Trophoblast cell (in vitro differentiated cells and primary cell): Measurements from ENCODE around the gene CAPN14.

Experiments
- DNase-seq, 2 donors: peaks; one replicate each; pipeline ENCODE4 v3.0.0-alpha.2; 2016
- H2AFZ ChIP-seq: 2 replicates; pipeline ENCODE4 v1.6.1; 2013; ENCODE audit warnings: low read length, moderate library complexity, mild to moderate bottlenecking; ENCODE audit not compliant: insufficient read depth, poor library complexity
- H2AK5ac ChIP-seq: 2 replicates; pipeline ENCODE4 v1.6.1; 2013; ENCODE audit warnings: mild to moderate bottlenecking, low read length
- H2BK120ac ChIP-seq: 2 replicates; pipeline ENCODE4 v1.6.1; 2013; ENCODE audit warnings: low read length, mild to moderate bottlenecking, moderate library complexity; ENCODE audit not compliant: insufficient read depth, poor library complexity
- H2BK12ac ChIP-seq: 2 replicates; pipeline ENCODE4 v1.6.1; 2013; ENCODE audit warnings: mild to moderate bottlenecking, low read length, moderate library complexity
- H2BK5ac ChIP-seq: 2 replicates; pipeline ENCODE4 v1.6.1; 2013; ENCODE audit warnings: low read length, low read depth, moderate library complexity, mild to moderate bottlenecking; ENCODE audit not compliant: poor library complexity
- H3K14ac ChIP-seq: 2 replicates; pipeline ENCODE4 v1.6.1; 2013; ENCODE audit warnings: mild to moderate bottlenecking, low read length
- H3K18ac ChIP-seq: 2 replicates; pipeline ENCODE4 v1.6.1; 2013; ENCODE audit warnings: mild to moderate bottlenecking, low read length
- H3K23ac ChIP-seq: 2 replicates; pipeline ENCODE4 v1.6.1; 2013; ENCODE audit warnings: low read length
- H3K27ac ChIP-seq: 2 replicates; pipeline ENCODE4 v1.5.1; 2013; ENCODE audit warnings: low read depth, mild to moderate bottlenecking, inconsistent platforms, low read length, moderate library complexity
- H3K27me3 ChIP-seq: 2 replicates; pipeline ENCODE4 v1.6.1; 2013; ENCODE audit warnings: inconsistent platforms, mild to moderate bottlenecking, low read length, moderate library complexity; ENCODE audit not compliant: insufficient read depth
- H3K36me3 ChIP-seq, 2 experiments: 1 replicate in 1 of 2; 2 replicates in 1 of 2; pipeline ENCODE4 v1.6.1; 2013; ENCODE audit warnings: low read length in 2 of 2, mild to moderate bottlenecking in 2 of 2, moderate library complexity in 1 of 2; ENCODE audit not compliant: insufficient read depth in 2 of 2, control insufficient read depth in 1 of 2
- H3K4ac ChIP-seq: 2 replicates; pipeline ENCODE4 v1.6.1; 2013; ENCODE audit warnings: low read depth, mild to moderate bottlenecking, low read length, moderate library complexity
- H3K4me1 ChIP-seq, 2 experiments: 1 replicate in 1 of 2; 2 replicates in 1 of 2; pipeline ENCODE4 v1.6.1; 2013; ENCODE audit warnings: low read length in 2 of 2, mild to moderate bottlenecking in 2 of 2, moderate library complexity in 1 of 2; ENCODE audit not compliant: insufficient read depth in 2 of 2, control insufficient read depth in 1 of 2
- H3K4me2 ChIP-seq: 2 replicates; pipeline ENCODE4 v1.6.1; 2013; ENCODE audit warnings: inconsistent platforms, mild to moderate bottlenecking, low read length, moderate library complexity
- H3K4me3 ChIP-seq: 2 replicates; pipeline ENCODE4 v1.5.1; 2013; ENCODE audit warnings: mild to moderate bottlenecking, low read depth, low read length, inconsistent platforms
- H3K79me1 ChIP-seq: one replicate; pipeline ENCODE4 v1.6.1; 2013; ENCODE audit warnings: low read length
- H3K79me2 ChIP-seq: 2 replicates; pipeline ENCODE4 v1.6.1; 2013; ENCODE audit warnings: low read length, mild to moderate bottlenecking; ENCODE audit not compliant: control insufficient read depth, insufficient read depth, poor library complexity
- H3K9ac ChIP-seq: 2 replicates; pipeline ENCODE4 v1.6.1; 2013; ENCODE audit warnings: mild to moderate bottlenecking, low read length
- H3K9me3 ChIP-seq: 2 replicates; pipeline ENCODE4 v1.6.1; 2013; ENCODE audit warnings: low read depth, mild to moderate bottlenecking, control low read depth, inconsistent platforms, low read length; ENCODE audit not compliant: insufficient read depth
- H4K12ac ChIP-seq: 2 replicates; pipeline ENCODE4 v1.6.1; 2013; ENCODE audit warnings: low read depth, mild to moderate bottlenecking, low read length, moderate library complexity
- H4K8ac ChIP-seq: 2 replicates; pipeline ENCODE4 v1.6.1; 2013; ENCODE audit warnings: low read depth, mild to moderate bottlenecking, low read length, moderate library complexity
- H4K91ac ChIP-seq: one replicate; pipeline ENCODE4 v1.6.1; 2013; ENCODE audit warnings: low read depth, mild to moderate bottlenecking, low read length, moderate library complexity
- WGBS: extraction: QIAGEN DNeasy Blood & Tissue Kit; methylation state at CpG from one replicate; pipeline ENCODE4 v1.1.7; 2013; ENCODE audit warnings: missing lambda C conversion rate; ENCODE audit not compliant: insufficient read length, insufficient coverage; ENCODE audit errors: extremely low coverage; 5-methylcytosine and 5-hydroxymethylcytosine counted together

Gene CAPN14

DNA sequence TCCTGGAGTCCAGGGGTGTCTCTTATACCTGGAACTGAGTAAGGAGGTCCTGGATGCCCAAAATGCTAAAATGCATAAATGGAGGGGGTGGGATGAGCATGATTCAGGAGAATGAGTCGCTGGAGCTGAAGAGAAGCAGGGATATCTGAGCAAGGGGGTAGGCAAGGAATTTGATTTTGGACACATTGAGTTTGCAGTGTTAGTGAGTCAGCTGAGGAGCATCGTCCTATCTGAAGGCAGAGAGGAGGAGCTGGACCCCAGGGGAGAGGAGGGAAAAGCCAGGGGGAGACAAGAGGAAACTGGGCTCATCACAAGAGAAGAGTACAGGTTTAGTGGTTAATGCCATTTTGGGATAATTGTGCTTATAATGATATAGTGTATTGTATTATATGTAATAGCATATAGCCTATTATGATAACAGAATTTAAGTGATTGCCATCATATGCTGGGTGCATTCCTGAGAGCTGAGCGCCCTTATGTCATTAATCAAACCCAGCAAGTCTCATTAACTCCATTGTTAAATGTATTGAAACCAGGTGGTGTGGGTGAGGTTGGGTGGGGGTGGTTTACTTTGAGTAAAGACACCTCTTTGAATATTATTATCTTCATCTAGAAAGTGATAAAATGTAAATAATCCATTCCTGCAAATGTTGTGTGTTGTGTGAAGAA, 29.0 kb upstream of the CAPN14 start:
- Histone ChIP-seq H4K12ac (no peak overlapping the region), H4K8ac (no peak overlapping the region), H3K14ac (no peak overlapping the region), H3K4me3 (no peak overlapping the region), H2BK5ac (no peak overlapping the region), H3K36me3 (peaks cover 19 to 34% of the 10 kb centered on the region in 2 experiments), H2AFZ (no peak overlapping the region), H3K79me1 (no peaks in the 10 kb centered on the region), H3K4me2 (no peak overlapping the region), H3K27ac (no peak overlapping the region), H2AK5ac (no peak overlapping the region), H2BK12ac (no peak overlapping the region), H4K91ac (no peak overlapping the region), H3K9ac (no peak overlapping the region), H3K18ac (no peak overlapping the region), H3K23ac (no peak overlapping the region), H2BK120ac (no peak overlapping the region), H3K4me1 (peaks cover 0 to 7% of the 10 kb centered on the region in 2 experiments), H3K79me2 (no peaks in the 10 kb centered on the region), H3K9me3 (no peaks in the 10 kb centered on the region), H3K4ac (no peak overlapping the region), H3K27me3 (no peaks in the 10 kb centered on the region)
- DNase-seq: no peak
- WGBS: no CpG with 5 or more reads among the region's 3 CpGs

GRCh38 chr2:31244101-31244500, 26.8 kb upstream of the CAPN14 start:
- Histone ChIP-seq H3K18ac (no peak overlapping the region), H2AK5ac (no peak overlapping the region), H3K4me2 (no peak overlapping the region), H3K9ac (no peak overlapping the region), H3K79me2 (no peaks in the 10 kb centered on the region), H3K4me3 (no peak overlapping the region), H3K4ac (no peak overlapping the region), H4K12ac (no peak overlapping the region), H3K9me3 (no peaks in the 10 kb centered on the region), H2BK5ac (no peak overlapping the region), H4K91ac (no peak overlapping the region), H3K4me1 (peaks cover 13 to 19% of the 10 kb centered on the region in 2 experiments), H3K27ac (no peak overlapping the region), H3K27me3 (no peaks in the 10 kb centered on the region), H2AFZ (no peak overlapping the region), H3K23ac (no peak overlapping the region), H4K8ac (no peak overlapping the region), H2BK12ac (no peak overlapping the region), H3K36me3 (peaks cover 10 to 24% of the 10 kb centered on the region in 2 experiments), H3K79me1 (peaks cover 5% of the 10 kb centered on the region), H3K14ac (no peak overlapping the region), H2BK120ac (no peak overlapping the region)
- no peak for DNase-seq
- no CpG with 5 or more reads among the region's 10 CpGs for WGBS

- no peak overlapping the region for H2BK5ac ChIP-seq
- no peak overlapping the region for H3K4me2 ChIP-seq
- no peak overlapping the region for H2BK12ac ChIP-seq
- no peaks in the 10 kb centered on the region for H3K27me3 ChIP-seq
- H3K9me3 ChIP-seq: no peaks in the 10 kb centered on the region
- H3K9ac ChIP-seq: no peak overlapping the region
- H3K23ac ChIP-seq: no peak overlapping the region
- H2AK5ac ChIP-seq: no peak overlapping the region
- no peak overlapping the region for H4K8ac ChIP-seq
- H2AFZ ChIP-seq: no peak overlapping the region
- H3K14ac ChIP-seq: no peak overlapping the region
- peaks cover 9% of the 10 kb centered on the region for H3K79me1 ChIP-seq
- DNase-seq: no peak
- H3K36me3 ChIP-seq: peaks cover 4 to 17% of the 10 kb centered on the region in 2 experiments
- no peak overlapping the region for H2BK120ac ChIP-seq
- H3K79me2 ChIP-seq: no peaks in the 10 kb centered on the region
- peaks cover 21 to 25% of the 10 kb centered on the region in 2 experiments for H3K4me1 ChIP-seq
- WGBS: no CpG with 5 or more reads among the region's 5 CpGs
- no peak overlapping the region for H4K12ac ChIP-seq
- H3K18ac ChIP-seq: no peak overlapping the region
- no peak overlapping the region for H3K27ac ChIP-seq
- H3K4me3 ChIP-seq: no peak overlapping the region
- no peak overlapping the region for H3K4ac ChIP-seq
- H4K91ac ChIP-seq: no peak overlapping the region
These were observed 25.7 kb upstream of the CAPN14 start for GRCh38 chr2:31243053-31243452.

DNA sequence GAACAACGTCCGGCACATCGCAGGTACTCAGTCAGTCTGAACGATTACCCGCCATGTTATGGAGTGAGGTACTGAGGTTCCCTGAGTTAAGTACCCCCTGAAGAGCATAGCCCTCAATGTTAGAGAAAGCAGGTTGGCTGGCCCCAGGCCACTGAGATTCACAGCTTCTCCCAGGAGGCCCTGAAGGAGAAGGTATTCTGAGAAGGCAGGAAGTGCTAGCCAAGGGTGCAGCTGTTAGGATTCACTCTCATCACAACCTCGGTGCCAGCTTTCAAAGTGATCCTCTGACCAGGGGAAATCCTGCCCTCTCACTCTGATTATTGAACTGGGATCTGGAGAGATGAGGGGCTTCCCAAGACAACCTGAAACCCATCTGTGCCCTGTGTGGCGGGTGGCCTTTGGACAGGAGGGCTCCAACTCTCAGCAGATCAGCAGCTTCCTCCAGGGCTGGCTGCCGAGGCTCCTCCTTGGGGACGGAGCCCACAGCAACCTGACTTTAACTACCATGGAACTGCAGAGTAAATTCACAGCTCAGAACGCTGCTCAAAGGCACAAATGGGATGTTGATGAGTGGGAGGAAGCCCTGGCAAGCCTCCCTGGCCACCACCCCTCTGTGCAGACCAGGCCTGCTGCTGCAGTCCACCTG, 24.4 kb upstream of the CAPN14 start:
- no peak overlapping the region for H2BK5ac ChIP-seq
- no peak overlapping the region for H4K91ac ChIP-seq
- H3K79me2 ChIP-seq: no peaks in the 10 kb centered on the region
- no peak for DNase-seq
- H2BK12ac ChIP-seq: no peak overlapping the region
- no peak overlapping the region for H3K4me2 ChIP-seq
- H3K36me3 ChIP-seq: peaks cover 4 to 14% of the 10 kb centered on the region in 2 experiments
- H4K8ac ChIP-seq: no peak overlapping the region
- H3K4me3 ChIP-seq: no peak overlapping the region
- no peak overlapping the region for H3K27ac ChIP-seq
- no peak overlapping the region for H3K4ac ChIP-seq
- H3K14ac ChIP-seq: no peak overlapping the region
- H3K79me1 ChIP-seq: peaks cover 9% of the 10 kb centered on the region
- H3K27me3 ChIP-seq: no peaks in the 10 kb centered on the region
- H3K23ac ChIP-seq: no peak overlapping the region
- H3K9me3 ChIP-seq: no peaks in the 10 kb centered on the region
- H3K4me1 ChIP-seq: peaks cover 20 to 21% of the 10 kb centered on the region in 2 experiments
- H3K18ac ChIP-seq: no peak overlapping the region
- WGBS: no CpG with 5 or more reads among the region's 10 CpGs
- no peak overlapping the region for H3K9ac ChIP-seq
- H4K12ac ChIP-seq: no peak overlapping the region
- H2AK5ac ChIP-seq: no peak overlapping the region
- H2AFZ ChIP-seq: no peak overlapping the region
- H2BK120ac ChIP-seq: no peak overlapping the region
